Muscle layer of duodenum (tissue), 2 donors: ENCODE measurements around the gene ANKS1B.

Experiments
- H3K27ac ChIP-seq: one replicate; pipeline ENCODE4 v1.7.0; 2013; ENCODE audit warnings: mild to moderate bottlenecking, low read length
- H3K27me3 ChIP-seq: one replicate; pipeline ENCODE4 v1.7.0; 2013; ENCODE audit warnings: low read depth, mild to moderate bottlenecking, control low read depth, low read length
- H3K36me3 ChIP-seq, 2 donors: one replicate each; pipeline ENCODE4 v1.7.0; 2013; ENCODE audit warnings: low read length in 2 of 2, control low read depth in 1 of 2, mild to moderate bottlenecking in 1 of 2; ENCODE audit not compliant: insufficient read depth in 2 of 2, control insufficient read depth in 1 of 2
- H3K4me1 ChIP-seq, 2 donors: one replicate each; pipeline ENCODE4 v1.7.0; 2013; ENCODE audit warnings: low read length in 2 of 2, mild to moderate bottlenecking in 2 of 2, control low read depth in 1 of 2, moderate library complexity in 1 of 2; ENCODE audit not compliant: insufficient read depth in 2 of 2, control insufficient read depth in 1 of 2
- H3K4me3 ChIP-seq, 2 donors: one replicate each; pipeline ENCODE4 v1.7.0; 2013; ENCODE audit warnings: low read length in 2 of 2, low read depth in 1 of 2, mild to moderate bottlenecking in 1 of 2
- H3K9me3 ChIP-seq, 2 donors: one replicate each; pipeline ENCODE4 v1.7.0; 2013; ENCODE audit warnings: low read length in 2 of 2, control low read depth in 1 of 2, mild to moderate bottlenecking in 1 of 2; ENCODE audit not compliant: control insufficient read depth in 1 of 2
- donor health status: healthy.

ANKS1B gene

GRCh38 chr12:99224237-99224636 lies 760.5 kb downstream of the ANKS1B start:
- no peaks in the 10 kb centered on the region for H3K27me3 ChIP-seq
- H3K4me1 ChIP-seq = no peaks in the 10 kb centered on the region
- no peaks in the 10 kb centered on the region for H3K36me3 ChIP-seq
- H3K27ac ChIP-seq = no peak overlapping the region
- no peaks in the 10 kb centered on the region for H3K9me3 ChIP-seq
- no peak overlapping the region for H3K4me3 ChIP-seq

DNA sequence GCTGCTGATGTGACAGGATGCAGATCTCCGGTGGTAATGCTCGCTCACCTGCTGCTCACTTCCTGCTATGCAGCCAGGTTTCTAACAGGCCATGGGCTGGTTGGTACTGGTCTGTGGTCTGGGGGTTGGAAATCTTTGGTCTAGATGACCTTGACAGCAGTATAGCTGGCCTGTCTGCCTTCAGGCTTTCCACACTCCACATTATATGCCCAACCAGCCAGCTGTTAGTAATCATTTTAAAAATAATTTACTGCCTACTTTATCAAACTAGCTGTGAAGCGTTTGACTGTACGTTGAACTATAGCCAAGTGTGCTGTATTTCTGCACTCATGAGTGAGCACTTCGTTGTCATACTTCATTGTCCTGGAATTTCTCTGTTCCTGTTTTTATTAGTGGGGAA lies 761.2 kb downstream of the ANKS1B start:
- Histone ChIP-seq H3K9me3 (no peaks in the 10 kb centered on the region), H3K36me3 (no peaks in the 10 kb centered on the region)

GRCh38 chr12:99213047-99213446 lies 771.7 kb downstream of the ANKS1B start:
- Histone ChIP-seq H3K4me1 (no peaks in the 10 kb centered on the region), H3K27me3 (no peaks in the 10 kb centered on the region), H3K36me3 (no peaks in the 10 kb centered on the region), H3K4me3 (no peak overlapping the region), H3K9me3 (no peaks in the 10 kb centered on the region), H3K27ac (no peak overlapping the region)

More for the DNA sequence above, 761.2 kb downstream of the ANKS1B start:
- H3K4me1 ChIP-seq = no peaks in the 10 kb centered on the region
- H3K27ac ChIP-seq = no peak overlapping the region
- no peak overlapping the region for H3K4me3 ChIP-seq
- no peaks in the 10 kb centered on the region for H3K27me3 ChIP-seq

GRCh38 chr12:99212275-99212674 lies 772.5 kb downstream of the ANKS1B start:
- H3K27me3 ChIP-seq = no peaks in the 10 kb centered on the region
- no peak overlapping the region for H3K4me3 ChIP-seq
- no peaks in the 10 kb centered on the region for H3K9me3 ChIP-seq
- H3K36me3 ChIP-seq = no peaks in the 10 kb centered on the region
- no peak overlapping the region for H3K27ac ChIP-seq
- H3K4me1 ChIP-seq = no peaks in the 10 kb centered on the region

DNA sequence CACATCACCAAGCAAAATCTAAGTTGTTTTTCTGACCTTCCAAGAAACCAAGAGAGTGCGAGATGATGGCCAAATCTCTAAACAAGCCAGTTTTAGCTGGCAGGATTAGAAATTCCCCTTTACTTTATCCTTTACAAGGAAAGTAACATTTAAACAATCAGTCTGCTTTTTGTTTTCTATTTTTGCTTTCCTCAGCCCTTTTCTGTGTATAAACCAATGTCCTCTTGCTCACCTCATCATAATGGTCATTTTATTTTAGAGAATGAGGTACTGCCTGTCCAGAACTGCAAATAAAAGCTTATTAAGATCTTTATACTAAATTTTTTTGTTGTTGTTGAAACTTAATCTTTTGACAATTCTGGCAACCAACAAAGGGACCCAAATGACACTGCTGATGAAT lies 779.6 kb downstream of the ANKS1B start:
- Histone ChIP-seq H3K9me3 (no peaks in the 10 kb centered on the region), H3K4me3 (no peak overlapping the region), H3K36me3 (no peaks in the 10 kb centered on the region), H3K4me1 (no peaks in the 10 kb centered on the region), H3K27me3 (no peaks in the 10 kb centered on the region), H3K27ac (no peak overlapping the region)

GRCh38 chr12:99201906-99202645 lies 782.7 kb downstream of the ANKS1B start:
- no peaks in the 10 kb centered on the region for H3K9me3 ChIP-seq
- H3K4me3 ChIP-seq = no peak overlapping the region
- H3K4me1 ChIP-seq = no peaks in the 10 kb centered on the region
- no peaks in the 10 kb centered on the region for H3K27me3 ChIP-seq
- H3K27ac ChIP-seq = no peak overlapping the region
- H3K36me3 ChIP-seq = no peaks in the 10 kb centered on the region

GRCh38 chr12:99200711-99201384 lies 783.9 kb downstream of the ANKS1B start:
- no peaks in the 10 kb centered on the region for H3K27me3 ChIP-seq
- H3K4me1 ChIP-seq = no peaks in the 10 kb centered on the region
- no peaks in the 10 kb centered on the region for H3K36me3 ChIP-seq
- peaks cover 0 to 3% of the 10 kb centered on the region in 2 donors for H3K9me3 ChIP-seq
- H3K4me3 ChIP-seq = no peak overlapping the region
- no peak overlapping the region for H3K27ac ChIP-seq

GRCh38 chr12:99195474-99195873 lies 789.3 kb downstream of the ANKS1B start:
- Histone ChIP-seq H3K27ac (no peak overlapping the region), H3K36me3 (no peaks in the 10 kb centered on the region), H3K27me3 (no peaks in the 10 kb centered on the region), H3K4me3 (no peak overlapping the region), H3K9me3 (peaks cover 0 to 3% of the 10 kb centered on the region in 2 donors), H3K4me1 (no peaks in the 10 kb centered on the region)

- Histone ChIP-seq H3K27ac (no peak overlapping the region), H3K27me3 (no peaks in the 10 kb centered on the region), H3K4me1 (no peaks in the 10 kb centered on the region), H3K9me3 (peaks cover 0 to 3% of the 10 kb centered on the region in 2 donors), H3K4me3 (no peak overlapping the region), H3K36me3 (no peaks in the 10 kb centered on the region)
Observed at GRCh38 chr12:99192489-99192888, 792.2 kb downstream of the ANKS1B start.

DNA sequence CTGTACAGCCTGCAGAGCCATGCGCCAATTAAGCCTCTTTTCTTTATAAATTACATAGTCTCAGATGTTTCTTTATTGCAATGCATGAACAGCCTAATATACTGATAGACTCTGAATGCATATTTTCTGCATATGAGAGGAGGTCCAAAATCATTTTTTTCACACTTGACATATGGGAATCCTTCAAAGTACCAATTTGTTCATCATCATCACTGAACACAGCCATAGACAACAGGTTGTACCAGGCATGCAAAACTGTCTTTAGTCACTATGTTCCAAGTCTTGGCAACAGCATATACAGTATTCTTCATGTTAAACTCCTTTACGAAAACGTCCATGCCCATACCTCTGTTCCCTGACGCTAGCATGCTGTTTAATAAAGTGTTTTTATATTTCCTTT lies 807.9 kb downstream of the ANKS1B start:
- no peaks in the 10 kb centered on the region for H3K36me3 ChIP-seq
- H3K4me1 ChIP-seq = no peaks in the 10 kb centered on the region
- H3K9me3 ChIP-seq = peaks cover 0 to under 1% of the 10 kb centered on the region in 2 donors
- no peaks in the 10 kb centered on the region for H3K27me3 ChIP-seq
- H3K4me3 ChIP-seq = no peak overlapping the region
- H3K27ac ChIP-seq = no peak overlapping the region

- Histone ChIP-seq H3K4me1 (no peaks in the 10 kb centered on the region), H3K36me3 (no peaks in the 10 kb centered on the region), H3K4me3 (no peak overlapping the region), H3K9me3 (no peaks in the 10 kb centered on the region), H3K27me3 (no peaks in the 10 kb centered on the region), H3K27ac (no peak overlapping the region)
Observed at GRCh38 chr12:99170461-99170860, 814.3 kb downstream of the ANKS1B start.
